HG03378 (cell line): ENCODE results near the gene EXOC4.

Experiments used
- ATAC-seq: cut with Tn5 transposase; IDR thresholded peaks from one replicate; pipeline ENCODE4 v1.9.1; 2021; ENCODE audit warnings: mild to moderate bottlenecking, moderate library complexity; ENCODE audit not compliant: unreplicated experiment

The EXOC4 gene

GRCh38 chr7:134009314-134010110, 756.6 kb downstream of the EXOC4 start:
- ATAC-seq, result no peak

- no peak for ATAC-seq
These were observed 760.4 kb downstream of the EXOC4 start for GRCh38 chr7:134013249-134013648.

DNA sequence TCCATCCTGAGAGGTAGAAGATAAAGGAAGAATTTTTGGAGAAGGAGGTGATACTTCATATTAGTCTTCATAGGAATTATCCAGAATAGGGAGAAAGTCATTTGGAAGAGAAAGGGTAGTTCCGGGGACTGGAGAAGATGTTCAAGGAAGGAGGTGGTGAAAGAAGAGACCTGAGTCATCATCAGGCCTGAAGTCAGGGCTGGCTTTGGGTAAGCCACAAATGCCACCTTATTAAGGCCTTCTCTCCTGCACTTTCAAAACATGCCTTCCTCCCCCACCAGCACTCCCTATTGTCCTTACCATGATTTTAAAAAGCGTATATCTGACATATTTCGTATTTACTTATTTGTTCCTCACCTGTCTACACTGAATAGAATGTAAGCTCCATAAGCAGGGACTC, 762.1 kb downstream of the EXOC4 start:
- no peak for ATAC-seq

GRCh38 chr7:134016223-134016941, 763.5 kb downstream of the EXOC4 start:
- ATAC-seq, result no peak

GRCh38 chr7:134016942-134017303, 764.0 kb downstream of the EXOC4 start:
- ATAC-seq, result no peak

- no peak for ATAC-seq
These were observed 765.4 kb downstream of the EXOC4 start for GRCh38 chr7:134018306-134018705.

DNA sequence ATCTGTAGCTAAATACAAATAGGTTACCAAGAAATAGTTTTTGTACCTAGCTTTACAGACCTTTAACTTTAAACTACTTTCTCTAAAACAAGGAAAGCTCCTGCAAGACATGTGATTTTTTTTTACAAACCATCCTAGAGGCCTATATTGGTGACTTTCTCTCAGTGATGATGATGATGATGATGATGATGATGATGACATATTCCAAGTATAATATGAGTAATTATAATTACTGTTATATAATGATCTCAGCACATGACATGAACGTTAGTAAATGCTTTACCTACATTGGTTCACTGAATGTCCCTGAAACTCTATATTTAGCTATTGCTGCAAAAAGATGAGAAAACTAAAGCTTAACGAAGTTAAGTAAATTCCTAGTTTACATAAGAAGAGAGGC, 766.4 kb downstream of the EXOC4 start:
- no peak for ATAC-seq

DNA sequence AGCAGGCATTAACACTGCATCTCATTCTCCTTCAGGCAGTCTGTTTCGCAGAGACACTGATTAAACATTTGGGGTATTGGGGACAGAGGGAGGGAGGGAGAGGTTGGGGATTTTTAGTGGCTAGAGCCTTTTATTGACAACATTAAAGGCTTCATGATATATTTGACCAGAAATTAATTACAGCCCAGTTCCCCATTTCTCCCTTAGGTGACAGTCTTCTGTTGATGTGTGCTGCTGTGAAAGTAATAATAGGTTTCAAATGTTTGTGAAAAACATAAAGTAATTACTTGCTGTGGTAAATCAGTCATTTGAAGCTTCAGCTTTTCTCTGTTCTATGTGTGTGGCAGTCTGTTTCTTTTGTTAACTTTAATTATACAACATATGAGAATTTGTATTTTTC, 769.0 kb downstream of the EXOC4 start:
- no peak for ATAC-seq

- no peak for ATAC-seq
These were observed 769.5 kb downstream of the EXOC4 start for GRCh38 chr7:134022286-134022911.

DNA sequence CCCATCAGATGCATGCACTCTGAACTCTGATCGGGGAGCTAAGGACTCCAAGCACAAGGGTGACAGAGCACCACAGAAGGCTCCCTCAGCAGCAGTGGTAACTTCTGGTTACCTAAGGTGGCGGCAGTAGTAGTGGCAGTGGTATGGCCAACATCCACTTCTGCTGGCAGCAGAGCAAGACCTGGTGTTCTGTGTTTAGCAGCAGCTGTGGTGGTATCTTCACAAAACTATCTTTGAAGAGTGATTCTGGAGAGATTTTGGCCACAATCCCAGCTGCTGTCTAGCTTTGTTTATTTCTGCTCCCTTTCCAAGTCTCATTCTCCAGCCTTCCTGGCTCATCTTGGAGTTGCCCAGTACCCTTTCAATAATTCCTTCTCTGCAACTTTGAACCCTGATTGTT, 771.9 kb downstream of the EXOC4 start:
- ATAC-seq, result no peak

- ATAC-seq, result no peak
These were observed 776.0 kb downstream of the EXOC4 start for GRCh38 chr7:134028853-134029252.

DNA sequence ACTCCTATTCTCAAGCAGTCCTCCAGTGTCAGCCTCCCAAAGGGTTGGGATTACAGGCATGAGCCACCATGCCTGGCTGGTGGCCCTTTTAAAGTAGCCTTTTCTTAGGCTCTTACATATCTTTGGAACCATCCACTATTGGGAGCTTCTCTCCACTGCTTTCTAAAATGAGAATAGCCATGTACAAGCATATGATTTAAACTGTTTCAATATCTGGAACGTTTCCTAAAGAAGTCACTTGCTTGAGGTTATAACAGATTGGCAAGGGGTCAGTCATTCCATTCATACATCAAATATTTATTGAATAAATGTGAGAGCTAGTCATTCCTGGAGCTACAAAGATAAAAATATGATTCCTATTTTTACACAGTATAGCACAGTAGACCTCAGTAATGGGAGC, 776.9 kb downstream of the EXOC4 start:
- no peak for ATAC-seq

DNA sequence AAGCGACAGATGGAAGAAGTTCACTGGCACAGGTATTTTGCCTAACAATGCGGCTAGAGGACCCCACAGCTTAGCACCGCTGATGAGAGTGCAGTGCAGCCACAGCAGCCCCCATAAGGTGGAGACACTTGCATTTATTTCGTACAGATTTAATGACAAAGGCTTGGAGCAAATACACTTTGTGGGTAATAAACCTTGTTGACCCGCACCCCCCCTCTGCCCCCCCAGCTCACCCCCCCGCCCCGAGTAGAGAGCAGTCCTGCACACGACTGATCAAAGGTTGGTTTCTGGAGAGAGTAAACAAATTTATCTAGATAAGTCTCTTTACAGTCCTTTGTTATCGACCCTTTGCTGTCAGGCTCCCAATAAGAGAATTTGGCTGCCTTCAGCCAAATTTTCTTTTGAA, 777.6 kb downstream of the EXOC4 start:
- no peak for ATAC-seq

DNA sequence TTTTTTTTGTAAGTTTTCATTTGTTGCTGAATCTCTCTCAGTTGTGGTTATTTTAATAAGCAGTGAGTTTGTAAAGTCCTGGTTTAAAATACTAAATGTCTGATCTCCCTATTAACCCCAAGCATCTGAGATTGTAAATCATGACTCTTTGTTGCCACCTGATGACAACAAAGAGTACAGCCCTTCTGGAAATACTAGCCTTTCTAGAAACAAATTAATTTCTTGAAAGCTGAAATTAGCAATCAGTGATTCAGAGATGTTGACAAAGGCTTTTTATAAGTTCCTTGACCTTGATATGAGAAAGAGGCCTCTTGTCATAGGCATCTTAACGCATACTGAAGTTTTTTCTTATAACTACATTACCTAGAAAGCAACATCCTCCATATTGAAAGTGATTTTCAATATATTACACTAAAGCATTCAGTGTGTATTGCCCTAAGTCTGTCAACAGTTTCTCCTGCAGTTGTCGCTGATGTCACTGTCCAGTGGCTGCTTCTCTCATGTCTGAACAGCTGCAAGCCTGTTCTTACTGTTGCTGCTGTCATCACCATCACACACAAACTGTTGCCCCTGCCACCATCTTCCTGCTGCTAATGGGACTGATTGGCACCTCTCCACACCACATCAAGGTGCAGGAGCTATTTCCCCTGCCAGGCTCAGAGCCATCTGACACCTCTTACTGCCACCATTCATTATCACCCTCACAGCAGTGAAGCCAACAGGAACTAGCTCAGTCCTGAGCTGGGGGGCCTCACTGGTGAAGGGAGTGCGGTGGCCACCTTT, 779.1 kb downstream of the EXOC4 start:
- ATAC-seq, result no peak

- no peak for ATAC-seq
These were observed 781.8 kb downstream of the EXOC4 start for GRCh38 chr7:134034652-134035051.

- ATAC-seq, result no peak
These were observed 785.1 kb downstream of the EXOC4 start for GRCh38 chr7:134037991-134038390.

GRCh38 chr7:134040988-134041387, 788.1 kb downstream of the EXOC4 start:
- ATAC-seq, result no peak

GRCh38 chr7:134041477-134041876, 788.6 kb downstream of the EXOC4 start:
- ATAC-seq, result no peak

DNA sequence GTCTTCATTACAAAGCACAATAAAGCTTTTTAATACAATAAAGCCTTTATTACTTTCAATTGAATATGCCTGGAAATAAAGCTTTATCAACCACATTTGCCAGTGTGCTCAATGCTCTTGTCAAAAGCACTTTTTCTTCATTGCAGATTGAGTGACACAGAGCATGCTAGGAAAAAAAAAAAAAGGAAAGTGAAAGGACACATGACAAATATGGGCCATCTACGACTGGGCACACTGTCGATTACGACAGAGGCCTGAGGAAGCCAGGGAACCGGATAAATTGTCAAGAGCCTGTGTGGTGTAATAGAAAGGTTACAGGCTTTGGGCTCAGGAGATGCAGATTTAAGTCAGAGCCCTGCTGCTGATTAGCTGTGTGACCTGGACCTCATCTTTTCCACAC, 789.4 kb downstream of the EXOC4 start:
- no peak for ATAC-seq

GRCh38 chr7:134044682-134045081, 791.8 kb downstream of the EXOC4 start:
- ATAC-seq, result no peak

DNA sequence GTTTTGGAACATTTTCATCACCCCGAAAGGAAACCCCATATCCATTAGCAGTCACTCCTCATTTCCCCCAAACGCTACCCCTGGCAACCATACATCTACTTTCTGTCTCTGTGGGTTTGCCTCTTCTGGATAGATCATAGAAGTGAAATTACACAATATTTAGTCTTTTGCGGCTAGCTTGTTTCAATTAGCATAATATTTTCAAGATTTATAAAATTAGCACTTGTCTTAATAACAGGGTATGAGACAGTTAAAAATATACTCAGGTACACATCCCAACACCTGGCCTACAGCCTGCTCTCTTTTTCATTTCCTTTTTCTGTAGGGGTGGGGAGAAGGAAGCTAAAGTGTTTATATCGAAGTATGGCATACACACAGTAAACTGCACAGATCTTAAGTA, 792.8 kb downstream of the EXOC4 start:
- no peak for ATAC-seq
